ENCODE results near the gene PLA2G1B.

- TF ChIP-seq CTCF (IDR thresholded peaks at IDR 0.05) (no peak), POLR2AphosphoS5 (IDR thresholded peaks at IDR 0.05) (no peak), POLR2A (IDR thresholded peaks at IDR 0.05; ENCODE audit: low read depth) (no peak), EP300 (IDR thresholded peaks at IDR 0.05) (no peak)
These were observed 34.1 kb upstream of the PLA2G1B start for GRCh38 chr12:120361506-120362208.
